Activated naive CD4-positive, alpha-beta T cell (primary cell): ENCODE results near the gene OTULIN.
A peak's percentile ranks its signal among the peaks of the same experiment; 100 is the strongest.

Experiments
- DNase-seq, 4 experiments: peaks; one replicate each; lab custom pipeline; 2025; lab: John Stamatoyannopoulos, UW

The OTULIN gene

GRCh38 chr5:14720236-14720923, 55.9 kb downstream of the OTULIN start:
- DNase-seq = no peak

GRCh38 chr5:14721990-14722656, 57.6 kb downstream of the OTULIN start:
- no peak for DNase-seq

- DNase-seq = no peak
Measured at GRCh38 chr5:14722923-14723322, 58.4 kb downstream of the OTULIN start.

- DNase-seq = no peak
Measured at GRCh38 chr5:14723701-14724132, 59.2 kb downstream of the OTULIN start.

GRCh38 chr5:14724633-14725032, 60.1 kb downstream of the OTULIN start:
- DNase-seq = no peak

GRCh38 chr5:14726066-14726838, 61.7 kb downstream of the OTULIN start:
- no peak for DNase-seq

GRCh38 chr5:14727428-14727865, 62.9 kb downstream of the OTULIN start:
- DNase-seq = peak; percentile 24 to 64 (median 56)

- DNase-seq = no peak
Measured at GRCh38 chr5:14727928-14728458, 63.5 kb downstream of the OTULIN start.

GRCh38 chr5:14728459-14728938, 64.0 kb downstream of the OTULIN start:
- no peak for DNase-seq

GRCh38 chr5:14729448-14730385, 65.2 kb downstream of the OTULIN start:
- DNase-seq = no peak

GRCh38 chr5:14730466-14730865, 65.9 kb downstream of the OTULIN start:
- DNase-seq = no peak

- no peak for DNase-seq
Measured at GRCh38 chr5:14730881-14731280, 66.4 kb downstream of the OTULIN start.

GRCh38 chr5:14732991-14733390, 68.5 kb downstream of the OTULIN start:
- DNase-seq = no peak

GRCh38 chr5:14733661-14734060, 69.1 kb downstream of the OTULIN start:
- no peak for DNase-seq

- no peak for DNase-seq
Measured at GRCh38 chr5:14734396-14734795, 69.9 kb downstream of the OTULIN start.

- DNase-seq = no peak
Measured at GRCh38 chr5:14735944-14736343, 71.4 kb downstream of the OTULIN start.

- no peak for DNase-seq
Measured at GRCh38 chr5:14737291-14737690, 72.8 kb downstream of the OTULIN start.

GRCh38 chr5:14738050-14738449, 73.5 kb downstream of the OTULIN start:
- no peak for DNase-seq

- no peak for DNase-seq
Measured at GRCh38 chr5:14739538-14739937, 75.0 kb downstream of the OTULIN start.

- DNase-seq = no peak
Measured at GRCh38 chr5:14739981-14740380, 75.5 kb downstream of the OTULIN start.

- DNase-seq = no peak
Measured at GRCh38 chr5:14741131-14741530, 76.6 kb downstream of the OTULIN start.
